Measurements from ENCODE around the gene NSDHL.
"Not testable (repeated sequence)": the region's sequence is repeated elsewhere in the genome, so short reads cannot be mapped to it uniquely, and the experiment has no call there.

The NSDHL gene

GRCh38 chrX:152830312-152831305, at the start of gene NSDHL, which contains the start of gene CETN2:
TSS of gene NSDHL (plus strand) at chrX:152831063. CDS start at chrX:152846325, 15,262 bp downstream.
TSS of gene CETN2 (minus strand) at chrX:152830757. CDS start at chrX:152830710, 47 bp downstream.
- peak; percentile 33 for DNase-seq

- not testable (repeated sequence) for DNase-seq
Observed at GRCh38 chrX:152787062-152787461, 43.8 kb upstream of the NSDHL start.

DNA sequence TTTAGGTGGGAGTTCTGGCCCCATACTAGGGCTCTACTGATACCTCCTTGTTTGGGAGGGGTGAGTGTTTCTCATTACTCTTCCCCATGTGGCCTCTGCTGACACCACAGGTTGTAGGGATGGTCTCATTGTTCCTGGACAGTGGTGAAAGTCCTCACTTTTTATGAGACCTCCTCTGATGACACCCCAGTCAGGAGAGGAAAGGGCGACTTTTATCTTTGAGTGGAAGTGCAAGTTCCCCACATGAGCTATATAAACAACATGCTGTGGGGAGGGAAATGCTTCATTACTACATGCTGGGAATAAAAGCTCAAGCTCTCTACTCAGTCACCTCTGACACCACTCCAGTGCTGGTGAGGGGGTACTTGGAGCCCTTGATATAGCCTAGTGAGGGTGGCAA, 31.9 kb upstream of the NSDHL start:
- no peak for DNase-seq

DNA sequence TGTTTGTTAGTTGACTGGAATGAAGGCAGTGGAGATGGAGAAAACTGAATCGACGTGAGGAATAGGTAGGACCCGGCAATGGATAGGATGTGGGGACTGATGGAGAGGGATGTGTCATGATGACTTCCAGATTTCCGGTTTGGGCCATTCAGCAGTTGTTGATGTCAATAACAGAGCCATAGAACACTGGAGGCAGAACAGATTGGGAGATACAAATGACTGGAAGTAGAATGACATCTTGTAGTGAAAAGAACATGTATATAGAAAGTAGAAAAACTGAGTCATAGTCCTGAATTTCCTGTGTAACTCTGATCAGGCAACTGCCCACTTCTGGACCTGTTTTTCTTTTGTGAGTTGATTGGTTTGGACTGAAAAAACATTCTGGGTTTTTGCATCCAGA, 24.8 kb upstream of the NSDHL start:
- DNase-seq = no peak

GRCh38 chrX:152810403-152810802, 20.5 kb upstream of the NSDHL start:
- DNase-seq = no peak

- no peak for DNase-seq
Observed at GRCh38 chrX:152813206-152813605, 17.7 kb upstream of the NSDHL start.

DNA sequence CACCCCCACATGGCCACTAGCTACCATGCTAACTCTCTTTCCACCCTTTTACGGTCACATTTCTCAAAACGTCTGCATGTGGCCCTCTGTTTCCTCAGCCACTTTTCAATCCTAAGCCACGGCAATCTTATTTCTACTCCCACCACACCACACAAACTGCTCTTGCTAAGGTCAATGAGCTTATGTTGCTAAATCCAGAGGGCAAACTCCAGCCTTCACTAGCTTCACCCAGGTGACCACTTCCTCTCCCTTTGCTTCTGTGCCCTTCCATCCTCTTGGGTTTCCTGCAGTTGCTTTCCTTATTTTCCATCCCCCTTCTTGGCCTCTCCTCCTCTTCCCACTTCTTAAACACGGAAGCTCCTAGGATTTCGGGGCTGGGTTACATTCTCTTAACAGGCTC, 16.8 kb upstream of the NSDHL start:
- no peak for DNase-seq

DNA sequence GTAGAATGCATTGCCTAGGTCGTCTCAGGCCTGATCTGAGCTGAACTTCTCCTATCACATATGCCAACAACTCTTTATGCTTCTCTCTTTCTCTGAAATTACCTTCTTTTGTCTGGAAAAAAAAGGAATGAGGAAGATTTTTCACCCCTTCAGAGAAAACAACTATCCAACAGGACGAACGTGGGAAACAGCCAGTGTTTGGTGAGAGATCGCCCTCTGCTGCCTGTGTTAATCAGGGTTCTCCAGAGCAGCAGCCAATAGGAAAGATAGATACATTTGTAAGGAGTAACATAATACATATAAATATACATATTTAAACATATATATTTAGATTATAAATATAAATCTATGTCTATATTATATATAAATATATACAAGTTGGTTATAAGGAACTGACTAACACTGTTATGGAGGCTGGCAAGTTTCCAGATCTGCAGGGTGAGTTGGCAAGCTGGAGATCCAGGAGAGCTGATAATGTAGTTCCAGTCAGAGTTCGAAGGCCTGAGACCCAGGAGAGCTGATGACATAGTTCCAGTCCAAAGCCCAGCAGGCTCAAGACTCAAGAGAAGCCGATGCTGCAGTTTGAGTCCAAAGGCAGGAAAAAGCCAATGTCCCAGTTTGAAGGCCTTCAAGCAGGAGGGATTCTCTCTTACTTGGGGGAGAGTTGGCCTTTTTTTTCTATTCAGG, 13.6 kb upstream of the NSDHL start:
- DNase-seq = no peak

DNA sequence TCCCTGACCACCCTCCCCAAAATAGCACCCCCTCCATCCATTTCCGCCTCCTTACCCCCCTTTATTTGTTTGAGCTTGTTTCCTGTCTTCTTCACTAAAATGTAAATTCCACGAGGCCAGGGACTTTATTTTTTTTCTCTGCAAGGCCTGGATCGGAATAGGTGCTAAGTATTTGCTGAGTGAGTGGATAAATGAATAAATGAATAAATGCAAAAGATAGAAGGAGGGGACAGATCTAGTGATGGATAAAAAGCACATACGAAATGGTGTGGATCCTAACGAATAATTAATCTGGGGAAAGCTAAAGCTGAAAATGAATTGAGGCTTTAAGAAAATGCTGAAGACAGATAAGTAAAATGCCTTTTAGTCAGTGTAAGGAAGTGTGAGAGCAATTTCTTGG, 12.5 kb upstream of the NSDHL start:
- no peak for DNase-seq

- DNase-seq = no peak
Observed at GRCh38 chrX:152819266-152819665, 11.6 kb upstream of the NSDHL start.

GRCh38 chrX:152819732-152820131, 11.1 kb upstream of the NSDHL start:
- no peak for DNase-seq

- no peak for DNase-seq
Observed at GRCh38 chrX:152821145-152821765, 9.6 kb upstream of the NSDHL start.

DNA sequence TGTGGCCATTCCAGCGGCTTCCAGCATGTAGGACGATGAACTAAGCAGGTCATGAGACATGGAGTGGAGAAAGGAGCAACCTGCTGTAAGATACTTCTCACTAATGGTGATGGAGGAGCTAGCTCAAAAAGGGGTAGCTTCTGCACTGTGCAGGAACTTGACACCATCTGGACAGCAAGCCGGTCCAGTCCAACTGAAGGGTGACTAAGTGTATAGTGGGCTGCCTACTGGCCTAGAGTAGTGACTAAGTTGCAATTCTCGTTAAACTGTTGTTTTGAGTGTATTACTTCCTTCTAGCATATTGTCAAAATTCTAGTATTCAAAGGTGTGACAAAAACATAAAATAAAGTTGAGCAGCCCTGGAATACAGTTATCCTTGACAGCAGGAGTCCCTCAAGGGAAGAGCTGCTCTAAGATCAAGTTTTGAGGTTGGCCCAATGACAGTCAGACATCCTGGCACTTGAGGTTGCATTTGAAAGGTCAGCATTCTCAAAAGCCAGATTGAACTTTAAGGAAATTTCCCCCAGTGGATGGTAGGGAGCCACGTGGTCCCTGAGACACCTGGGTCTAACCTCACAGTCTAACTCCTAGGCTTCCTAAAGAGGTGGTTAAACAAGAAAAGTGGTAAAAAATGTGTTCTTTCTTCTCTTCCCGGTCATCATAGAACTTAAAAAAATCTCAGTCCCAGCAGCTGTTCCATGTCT, 8.3 kb upstream of the NSDHL start:
- DNase-seq = no peak

GRCh38 chrX:152823657-152824056, 7.2 kb upstream of the NSDHL start:
- no peak for DNase-seq

- no peak for DNase-seq
Observed at GRCh38 chrX:152824841-152825374, 6.0 kb upstream of the NSDHL start.

DNA sequence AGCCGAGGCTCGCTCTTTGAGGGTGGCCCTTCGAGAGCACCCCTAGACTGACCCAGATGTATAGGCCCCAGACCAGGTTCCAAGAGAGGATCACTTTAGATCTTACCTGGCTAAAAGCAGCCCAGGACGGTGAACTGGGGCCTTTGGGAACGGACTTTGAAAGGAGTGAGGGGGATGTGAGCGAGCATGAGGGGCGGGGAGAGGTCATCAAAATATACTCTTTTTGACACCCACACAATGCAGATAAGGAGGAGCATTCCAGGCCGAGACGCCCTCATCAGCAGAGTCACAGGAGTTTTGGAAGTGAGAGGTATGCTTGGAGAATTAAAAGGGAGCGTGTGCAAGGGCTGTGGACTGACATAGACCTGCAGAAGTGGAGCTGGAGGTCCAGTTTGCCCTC, 528 bp downstream of the NSDHL start:
- no peak for DNase-seq

- no peak for DNase-seq
Observed at GRCh38 chrX:152832520-152832919, 1.7 kb downstream of the NSDHL start.

- DNase-seq = no peak
Observed at GRCh38 chrX:152833378-152833777, 2.5 kb downstream of the NSDHL start.

- DNase-seq = not testable (repeated sequence)
Observed at GRCh38 chrX:152835470-152835869, 4.6 kb downstream of the NSDHL start.

DNA sequence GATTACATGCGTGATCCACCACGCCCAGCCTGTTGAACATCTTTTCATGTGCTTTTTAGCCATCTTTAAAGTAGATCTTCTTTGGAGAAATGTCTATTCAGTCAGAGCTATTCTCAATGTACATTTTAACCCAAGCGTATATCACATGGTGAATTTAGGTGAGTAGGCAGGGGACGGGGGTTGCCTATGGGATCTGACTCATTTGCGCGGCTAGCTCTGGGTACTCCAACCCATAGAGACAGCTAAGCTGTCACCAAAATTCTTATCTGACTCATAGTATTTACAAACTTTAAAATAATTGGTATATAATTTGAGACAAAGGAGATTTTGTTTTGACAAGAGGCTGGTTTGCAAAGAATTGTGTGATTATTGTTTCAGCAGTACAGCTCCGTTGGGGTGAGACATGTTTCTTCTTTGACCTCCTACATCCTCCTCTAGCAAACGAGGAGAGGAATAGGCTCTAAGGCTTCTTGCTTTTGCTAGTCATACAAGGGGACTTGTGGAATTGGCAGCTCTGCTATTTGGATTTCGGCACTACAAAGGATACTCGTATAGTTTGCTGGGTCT, 12.0 kb downstream of the NSDHL start:
- DNase-seq = no peak

DNA sequence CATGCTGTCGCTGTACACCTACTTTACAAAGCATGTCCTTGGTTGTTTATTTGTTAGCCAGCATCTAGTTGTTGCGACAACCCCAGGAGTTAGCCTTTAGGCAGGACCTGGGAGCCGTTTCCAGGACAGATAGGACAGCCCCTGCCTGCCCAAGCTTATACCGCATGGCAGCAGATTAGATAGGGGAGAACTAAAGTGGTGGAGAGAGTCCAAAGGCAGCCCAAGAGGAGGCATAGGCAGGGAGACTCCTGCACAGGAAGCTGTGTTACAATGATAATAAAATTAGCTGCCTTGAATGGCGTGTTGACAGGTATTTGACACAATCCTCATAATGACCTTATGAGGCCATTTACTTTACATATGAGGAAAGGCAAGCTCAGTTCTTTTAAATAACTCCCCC, 13.0 kb downstream of the NSDHL start:
- no peak for DNase-seq

DNA sequence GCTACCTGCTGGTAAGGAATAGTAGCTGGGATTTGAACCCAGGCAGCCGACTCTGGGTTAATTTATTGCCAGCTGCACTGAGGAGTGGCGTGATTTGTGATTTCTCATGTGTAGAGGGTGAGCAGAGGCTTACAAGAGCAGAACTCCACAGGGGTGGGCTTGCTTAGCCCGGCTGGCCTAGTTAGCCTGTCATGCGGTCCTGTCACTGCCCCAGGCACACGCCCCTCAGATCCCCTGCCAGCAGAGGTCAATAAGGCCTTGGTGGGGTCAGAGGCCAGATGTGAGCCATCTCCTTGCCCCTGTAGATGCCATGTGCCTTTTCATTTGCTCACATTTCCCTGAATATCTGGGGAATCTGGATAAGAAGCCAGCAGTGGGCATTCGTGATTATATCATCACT, 13.4 kb downstream of the NSDHL start:
- no peak for DNase-seq
